ENCODE results near the gene TAF4.
"Not testable (repeated sequence)": the region's sequence is repeated elsewhere in the genome, so short reads cannot be mapped to it uniquely, and the experiment has no call there.

Gene TAF4

GRCh38 chr20:62007127-62007647 lies 58.5 kb downstream of the TAF4 start:
- DNase-seq, result no peak

GRCh38 chr20:62006482-62006881 lies 59.2 kb downstream of the TAF4 start:
- DNase-seq, result no peak

GRCh38 chr20:62004614-62005013 lies 61.1 kb downstream of the TAF4 start:
- no peak for DNase-seq

- DNase-seq, result no peak
Observed at GRCh38 chr20:62003567-62004405, 61.9 kb downstream of the TAF4 start.

GRCh38 chr20:62002882-62003480 lies 62.7 kb downstream of the TAF4 start:
- DNase-seq, result no peak

GRCh38 chr20:62001178-62001715 lies 64.4 kb downstream of the TAF4 start:
- DNase-seq, result no peak

- no peak for DNase-seq
Observed at GRCh38 chr20:61998343-61999121, 67.1 kb downstream of the TAF4 start.

GRCh38 chr20:61997891-61998290 lies 67.8 kb downstream of the TAF4 start:
- no peak for DNase-seq

- no peak for DNase-seq
Observed at GRCh38 chr20:61997372-61997771, 68.3 kb downstream of the TAF4 start.

- no peak for DNase-seq
Observed at GRCh38 chr20:61994546-61994945, 71.1 kb downstream of the TAF4 start.

- no peak for DNase-seq
Observed at GRCh38 chr20:61993058-61993457, 72.6 kb downstream of the TAF4 start.

GRCh38 chr20:61991476-61991875 lies 74.2 kb downstream of the TAF4 start:
- DNase-seq, result no peak

GRCh38 chr20:61990484-61990883 lies 75.2 kb downstream of the TAF4 start:
- no peak for DNase-seq

- DNase-seq, result no peak
Observed at GRCh38 chr20:61989741-61990140, 75.9 kb downstream of the TAF4 start.

- no peak for DNase-seq
Observed at GRCh38 chr20:61988665-61989064, 77.0 kb downstream of the TAF4 start.

- DNase-seq, result no peak
Observed at GRCh38 chr20:61986762-61987321, 78.8 kb downstream of the TAF4 start.

GRCh38 chr20:61985096-61985495 lies 80.6 kb downstream of the TAF4 start:
- DNase-seq, result no peak

GRCh38 chr20:61984431-61984830 lies 81.2 kb downstream of the TAF4 start:
- DNase-seq, result not testable (repeated sequence)

GRCh38 chr20:61983965-61984364 lies 81.7 kb downstream of the TAF4 start:
- no peak for DNase-seq

GRCh38 chr20:61982951-61983315 lies 82.7 kb downstream of the TAF4 start:
- no peak for DNase-seq

GRCh38 chr20:61982191-61982950 lies 83.3 kb downstream of the TAF4 start:
- no peak for DNase-seq
